DND-41 (cell line): ENCODE measurements around the gene CNNM3.

Experiments used
- ATAC-seq: fragments of 200-7000 bp; cut with Tn5 transposase; 3 replicates; pipeline ENCODE4 v1.9.1; 2021; ENCODE audit warnings: low read depth; ENCODE audit not compliant: insufficient read depth
- DNase-seq: peaks from one replicate; pipeline ENCODE4 v3.0.0-alpha.2; 2020
- H2AFZ ChIP-seq: 2 replicates; pipeline ENCODE4 v1.6.0; 2012; ENCODE audit warnings: low read depth, low read length
- H3K27ac ChIP-seq: 2 replicates; pipeline ENCODE4 v1.5.1; 2012; ENCODE audit warnings: low read length, inconsistent platforms
- H3K27me3 ChIP-seq: fragments of 200-600 bp; sonication (generic); 2 replicates; pipeline ENCODE4 v1.6.0; 2012; ENCODE audit warnings: low read length, mild to moderate bottlenecking, inconsistent platforms; ENCODE audit not compliant: insufficient read depth, poor library complexity
- H3K36me3 ChIP-seq: 2 replicates; pipeline ENCODE4 v1.5.1; 2012; ENCODE audit warnings: low read length, inconsistent platforms; ENCODE audit not compliant: insufficient read depth
- H3K4me1 ChIP-seq: 2 replicates; pipeline ENCODE4 v1.5.1; 2012; ENCODE audit warnings: mild to moderate bottlenecking, low read length; ENCODE audit not compliant: insufficient read depth
- H3K4me2 ChIP-seq: 2 replicates; pipeline ENCODE4 v1.6.0; 2012; ENCODE audit warnings: mild to moderate bottlenecking, moderate library complexity, low read length, inconsistent platforms; ENCODE audit not compliant: insufficient read depth
- H3K4me3 ChIP-seq, 2 experiments: fragments of 200-600 bp in 1 of 2; shearing (Covaris generic) in 1 of 2; 2 replicates each; pipeline ENCODE4 v1.5.1; 2012 to 2016; ENCODE audit warnings: inconsistent platforms in 2 of 2, low read length in 2 of 2, mild to moderate bottlenecking in 2 of 2, low read depth in 1 of 2, moderate library complexity in 1 of 2
- H3K79me2 ChIP-seq: 2 replicates; pipeline ENCODE4 v1.6.0; 2012; ENCODE audit warnings: low read length, inconsistent platforms; ENCODE audit not compliant: insufficient read depth
- H3K9ac ChIP-seq: 2 replicates; pipeline ENCODE4 v1.6.0; 2012; ENCODE audit warnings: low read depth, mild to moderate bottlenecking, inconsistent platforms, low read length, moderate library complexity
- H3K9me3 ChIP-seq: 2 replicates; pipeline ENCODE4 v1.5.1; 2012; ENCODE audit warnings: low read length, moderate library complexity, mild to moderate bottlenecking, inconsistent platforms; ENCODE audit not compliant: insufficient read depth, severe bottlenecking
- H4K20me1 ChIP-seq: 2 replicates; pipeline ENCODE4 v1.6.0; 2012; ENCODE audit warnings: low read length; ENCODE audit not compliant: insufficient read depth
- CTCF ChIP-seq: IDR thresholded peaks from 2 replicates; pipeline ENCODE4 v1.5.1; 2012; ENCODE audit warnings: borderline replicate concordance, low read length, moderate library complexity, mild to moderate bottlenecking; ENCODE audit not compliant: poor library complexity, severe bottlenecking; ENCODE audit errors: extremely low read depth
- EZH2 ChIP-seq: IDR thresholded peaks from 3 replicates; pipeline ENCODE4 v1.6.1; 2012; ENCODE audit warnings: borderline replicate concordance, low read depth, mild to moderate bottlenecking, moderate library complexity, low read length, inconsistent platforms; ENCODE audit not compliant: severe bottlenecking

Gene CNNM3

GRCh38 chr2:96843538-96844268 lies 27.6 kb downstream of the CNNM3 start, which contains the start of gene ANKRD23:
Gene ANKRD23 (minus strand): TSS chr2:96844021. CDS start chr2:96843992, 29 bp downstream.
- Histone ChIP-seq H3K9ac (no peak within 1 kb of the TSS), H3K27me3 (no peaks in the 10 kb centered on the region), H3K4me3 (no peak within 1 kb of the TSS), H3K9me3 (no peaks in the 10 kb centered on the region), H3K27ac (peak within 1 kb of the TSS; percentile 47; the same call in 1 of the 2 replicates), H3K79me2 (no peaks in the 10 kb centered on the region), H2AFZ (no peak within 1 kb of the TSS), H3K4me1 (no peaks in the 10 kb centered on the region), H4K20me1 (no peaks in the 10 kb centered on the region; the same call in none of the 2 replicates), H3K36me3 (peaks cover 46% of the 10 kb centered on the region), H3K4me2 (no peak within 1 kb of the TSS)
- DNase-seq (no peak), ATAC-seq (no peak)
- no peak for TF ChIP-seq CTCF
- no peak for TF ChIP-seq EZH2

- no peak for ATAC-seq
- Histone ChIP-seq H3K79me2 (no peaks in the 10 kb centered on the region), H3K9me3 (no peaks in the 10 kb centered on the region), H3K27me3 (no peaks in the 10 kb centered on the region), H4K20me1 (no peaks in the 10 kb centered on the region; the same call in none of the 2 replicates), H3K36me3 (peaks cover 42% of the 10 kb centered on the region), H2AFZ (no peak overlapping the region), H3K4me3 (no peak overlapping the region), H3K27ac (no peak overlapping the region), H3K4me2 (no peak overlapping the region), H3K9ac (no peak overlapping the region), H3K4me1 (no peaks in the 10 kb centered on the region)
- TF ChIP-seq CTCF = no peak
- TF ChIP-seq EZH2 = no peak
- no peak for DNase-seq
Measured at GRCh38 chr2:96844405-96844808, 28.3 kb downstream of the CNNM3 start.

- Histone ChIP-seq H3K79me2 (no peaks in the 10 kb centered on the region), H4K20me1 (no peaks in the 10 kb centered on the region; the same call in none of the 2 replicates), H3K27ac (no peak overlapping the region), H3K4me3 (no peak overlapping the region), H3K36me3 (peaks cover 49% of the 10 kb centered on the region), H3K4me2 (no peak overlapping the region), H3K9ac (no peak overlapping the region), H3K27me3 (no peaks in the 10 kb centered on the region), H3K4me1 (no peaks in the 10 kb centered on the region), H3K9me3 (no peaks in the 10 kb centered on the region), H2AFZ (no peak overlapping the region)
- TF ChIP-seq EZH2 = no peak
- TF ChIP-seq CTCF = no peak
- no peak for DNase-seq
- ATAC-seq = no peak
Measured at GRCh38 chr2:96846825-96847224, 30.8 kb downstream of the CNNM3 start.
